Psoas muscle (tissue), 8 donors: ENCODE measurements around the gene MED29. TPM values are rescaled to one million over a fixed set of nuclear protein-coding genes. Genes with fewer than 3 reads are reported as not detected.

ENCODE experiments used
- ATAC-seq, 4 donors: fragments of 200-7000 bp; cut with Tn5 transposase; one replicate each; pipeline ENCODE4 v1.9.1; 2020; ENCODE audit warnings: moderate library complexity in 3 of 4, mild to moderate bottlenecking in 2 of 4
- DNase-seq, 2 donors: peaks; one replicate each; pipeline ENCODE4 v3.0.0-alpha.2; 2020
- H3K27ac ChIP-seq: fragments of 200-600 bp; one replicate; pipeline ENCODE4 v1.8.0; 2022
- H3K27me3 ChIP-seq, 3 donors: fragments of 200-600 bp in 1 of 3; one replicate each; pipeline versions ENCODE4 v1.6.1 to v1.8.0; 2013 to 2022; ENCODE audit warnings: low read length in 2 of 3, mild to moderate bottlenecking in 2 of 3, moderate library complexity in 1 of 3; ENCODE audit not compliant: insufficient read depth in 3 of 3
- H3K36me3 ChIP-seq, 2 donors: fragments of 200-600 bp in 1 of 2; one replicate each; pipeline versions ENCODE4 v1.6.1 to v1.8.0; 2013 to 2022; ENCODE audit warnings: low read depth in 1 of 2, mild to moderate bottlenecking in 1 of 2, moderate library complexity in 1 of 2; ENCODE audit not compliant: insufficient read depth in 1 of 2
- H3K4me1 ChIP-seq: fragments of 200-600 bp; one replicate; pipeline ENCODE4 v1.8.0; 2022
- H3K4me3 ChIP-seq: fragments of 200-600 bp; one replicate; pipeline ENCODE4 v1.8.0; 2022; ENCODE audit warnings: mild to moderate bottlenecking
- H3K9me3 ChIP-seq: fragments of 200-600 bp; one replicate; pipeline ENCODE4 v1.8.0; 2022
- CTCF ChIP-seq: fragments of 200-600 bp; IDR thresholded peaks from one replicate; pipeline ENCODE4 v1.8.0; 2022; ENCODE audit warnings: antibody characterized with exemption
- WGBS, 3 donors: extraction: QIAGEN DNeasy Blood & Tissue Kit; methylation state at CpG; one replicate each; pipeline versions ENCODE4 v1.1.6 to v1.1.7; 2013; 5-methylcytosine and 5-hydroxymethylcytosine counted together
- intact Hi-C, 2 donors: fragments of 100-400 bp; cut with DNase I; formaldehyde crosslinking; loops; one replicate each; pipeline versions ENCODE4 v1.11.0 to v1.14.2; 2022
- polyA plus RNA-seq, 3 donors: library from polyadenylated mRNA; stranded (reverse); fragments of 200-250 nt; gene quantifications; one replicate each; pipeline ENCODE4 v1.2.3, GENCODE V29; 2013
- total RNA-seq, 4 donors: library from RNA; stranded (reverse); fragmentation: NEBNext Ultra II Directional in 2 of 4; extraction: Animal tissue kit (Norgen Biotek cat#: 25700) in 2 of 4; gene quantifications; one replicate each; pipeline versions ENCODE4 v1.2.1 to v1.2.4, GENCODE V29; 2021 to 2023
- donor health status: healthy with polysubstance abuse.
- donor health status: DM: no; HTN: no; CAD: no; lungs with moderate emphysema.
- donor health status: Bipolar disorder and iron deficiency.
- donor health status: healthy.
- donor health status: DM: yes; HTN: yes; CAD: no.
- donor health status: DM: no; HTN: no; CAD: no.
- donor health status: DM: no; HTN: no; CAD: no.
- donor health status: DM: yes; HTN: yes; CAD: no.

The MED29 gene
- total and polyA plus RNA-seq, 7 donors = 25.0 to 51.7 (median 29.8) TPM

DNA sequence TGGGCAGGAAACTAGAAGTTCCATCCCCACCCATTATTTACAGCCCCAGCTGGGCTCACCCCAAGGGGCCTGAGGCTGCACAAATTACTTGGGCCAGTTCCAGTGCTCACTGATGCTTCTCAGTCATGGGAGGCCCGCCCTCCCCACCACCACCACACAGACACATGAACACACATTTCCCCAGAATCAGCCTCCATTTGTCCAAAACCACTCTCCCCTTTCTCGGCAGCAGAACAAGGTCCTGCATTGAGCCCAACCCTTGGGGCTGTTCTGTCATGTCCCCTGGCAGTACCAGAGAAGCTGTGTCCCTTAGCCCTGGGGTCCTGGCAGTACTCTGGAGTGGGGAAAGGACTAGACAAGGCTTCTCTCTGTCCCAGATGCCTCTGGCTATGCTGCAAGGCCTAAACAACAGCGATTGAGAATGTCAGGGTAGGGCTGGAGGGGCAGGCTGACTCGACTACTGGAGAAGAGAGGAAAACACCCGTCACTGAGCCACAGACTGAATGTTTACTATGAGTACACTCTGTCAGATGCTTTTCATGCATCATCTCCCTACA is 27.2 kb upstream of the MED29 start:
- DNase-seq = peak; percentile 50 to 77
- peaks cover 45% of the 10 kb centered on the region for H3K4me1 ChIP-seq
- no peaks in the 10 kb centered on the region for H3K27me3 ChIP-seq
- peaks cover 5 to 66% of the 10 kb centered on the region in 2 donors for H3K36me3 ChIP-seq
- TF ChIP-seq CTCF = no peak
- no peak overlapping the region for H3K4me3 ChIP-seq
- peak overlapping the region; percentile 76 for H3K27ac ChIP-seq
- intact Hi-C loops = no loop called here
- ATAC-seq = peak in 3 of 4 donors; percentile 23 to 51 (median 23)
- no peaks in the 10 kb centered on the region for H3K9me3 ChIP-seq
- 60 to 72% (median 62%) methylated on average over 5 of the region's 5 CpGs for WGBS, 3 donors

- 77 to 96% (median 85%) methylated on average over 1 of the region's 1 CpG for WGBS, 3 donors
- no peak for DNase-seq
- intact Hi-C loops = no loop called here
- Histone ChIP-seq H3K36me3 (peaks cover 4 to 66% of the 10 kb centered on the region in 2 donors), H3K4me1 (peaks cover 45% of the 10 kb centered on the region), H3K9me3 (no peaks in the 10 kb centered on the region), H3K27me3 (no peaks in the 10 kb centered on the region), H3K4me3 (no peak overlapping the region), H3K27ac (peak overlapping the region; percentile 76)
- ATAC-seq = no peak
- TF ChIP-seq CTCF = no peak
These were observed 25.6 kb upstream of the MED29 start for GRCh38 chr19:39365531-39365930.

GRCh38 chr19:39369200-39369599 is 22.0 kb upstream of the MED29 start:
- DNase-seq (no peak), ATAC-seq (no peak)
- no peak overlapping the region for H3K4me3 ChIP-seq
- no peaks in the 10 kb centered on the region for H3K27me3 ChIP-seq
- no peak overlapping the region for H3K27ac ChIP-seq
- intact Hi-C loops = no loop called here
- H3K36me3 ChIP-seq = peaks cover 4 to 57% of the 10 kb centered on the region in 2 donors
- H3K9me3 ChIP-seq = no peaks in the 10 kb centered on the region
- peaks cover 40% of the 10 kb centered on the region for H3K4me1 ChIP-seq
- no peak for TF ChIP-seq CTCF
- WGBS, 3 donors = 85 to 89% (median 85%) methylated on average over 2 of the region's 2 CpGs

- no peak for ATAC-seq
- H3K4me3 ChIP-seq = no peak overlapping the region
- H3K4me1 ChIP-seq = peaks cover 26% of the 10 kb centered on the region
- intact Hi-C loops = no loop called here
- 84 to 94% (median 87%) methylated on average over 5 of the region's 5 CpGs for WGBS, 3 donors
- TF ChIP-seq CTCF = no peak
- no peaks in the 10 kb centered on the region for H3K27me3 ChIP-seq
- no peak for DNase-seq
- H3K9me3 ChIP-seq = no peaks in the 10 kb centered on the region
- H3K36me3 ChIP-seq = peaks cover 4 to 72% of the 10 kb centered on the region in 2 donors
- no peak overlapping the region for H3K27ac ChIP-seq
These were observed 20.4 kb upstream of the MED29 start for GRCh38 chr19:39370735-39371134.
